ENCODE measurements around the gene MRPL12. TPM values are rescaled to one million over a fixed set of nuclear protein-coding genes. Genes with fewer than 3 reads are reported as not detected.
A peak's percentile ranks its signal among the peaks of the same experiment; 100 is the strongest.

MRPL12 gene
- total and polyA plus RNA-seq, 2 of the 13 experiments (the other 11 are each of a cell fraction or from before 2014, with no cell fraction given) = 39.1 to 94.1 TPM

GRCh38 chr17:81665205-81666091 is 37.7 kb upstream of the MRPL12 start (continued):
- TF ChIP-seq ZBTB7A (CRISPR knock-in tag; IDR thresholded peaks at IDR 0.05) = peak; percentile 64; the same call in 1 of the 2 replicates
- TF ChIP-seq DZIP1 (CRISPR knock-in tag; IDR thresholded peaks at IDR 0.05) = no peak
- 0 out of 3 replicates have a peak, but pooled peaks have one; percentile 41 for TF ChIP-seq MXI1 (IDR thresholded peaks at IDR 0.05; ENCODE audit: borderline replicate concordance, low read depth, low read length)
- peak; percentile 96 for TF ChIP-seq ZNF687 (CRISPR knock-in tag; IDR thresholded peaks at IDR 0.05)
- TF ChIP-seq ZNF746 (CRISPR knock-in tag; IDR thresholded peaks at IDR 0.05) = 0 out of 2 replicates have a peak, but pooled peaks have one; percentile 16
- TF ChIP-seq IKZF1 (IDR thresholded peaks at IDR 0.05) = no peak
- TF ChIP-seq RBM22 (optimal IDR thresholded peaks at IDR 0.05; ENCODE audit: low read length) = peak; percentile 60
- TF ChIP-seq DDIT3 (CRISPR knock-in tag; IDR thresholded peaks at IDR 0.05) = no peak
- TF ChIP-seq ETV5 (CRISPR knock-in tag; IDR thresholded peaks at IDR 0.05; ENCODE audit: borderline replicate concordance) = no peak
- no peak for TF ChIP-seq HMG20A (CRISPR knock-in tag; IDR thresholded peaks at IDR 0.05; ENCODE audit: borderline replicate concordance)
- no peak for TF ChIP-seq TBX2 (CRISPR knock-in tag; IDR thresholded peaks at IDR 0.05; ENCODE audit: borderline replicate concordance)
- peak; percentile 98 for TF ChIP-seq MAX (IDR thresholded peaks at IDR 0.05)
- TF ChIP-seq PLSCR1 (CRISPR knock-in tag; IDR thresholded peaks at IDR 0.05; ENCODE audit: borderline replicate concordance) = 0 out of 2 replicates have a peak, but pooled peaks have one; percentile 63
- TF ChIP-seq TOPORS (CRISPR knock-in tag; IDR thresholded peaks at IDR 0.05) = 0 out of 2 replicates have a peak, but pooled peaks have one; percentile 28
- TF ChIP-seq ZNF546 (CRISPR knock-in tag; conservative IDR thresholded peaks at IDR 0.05) = no peak
- TF ChIP-seq ZBTB20 (CRISPR knock-in tag; IDR thresholded peaks at IDR 0.05; ENCODE audit: borderline replicate concordance, low read depth) = peak; percentile 55; the same call in 1 of the 2 replicates
- TF ChIP-seq ZBTB34 (CRISPR knock-in tag; IDR thresholded peaks at IDR 0.05) = peak; percentile 45; the same call in 1 of the 2 replicates
- TF ChIP-seq ZNF598 (CRISPR knock-in tag; IDR thresholded peaks at IDR 0.05; ENCODE audit: borderline replicate concordance) = no peak

All from HepG2 (cell line).